Breast epithelium (tissue), 3 donors: ENCODE data around the gene PLIN3.

Experiments used
- CTCF ChIP-seq, 3 donors: fragments of 450-650 bp; IDR thresholded peaks; one replicate each; pipeline ENCODE4 v1.5.1; 2016 to 2017; ENCODE audit warnings: antibody characterized with exemption in 3 of 3, mild to moderate bottlenecking in 3 of 3, moderate library complexity in 3 of 3
- POLR2A ChIP-seq: fragments of 450-650 bp; IDR thresholded peaks from one replicate; pipeline ENCODE4 v1.6.1; 2016; ENCODE audit warnings: antibody characterized with exemption, mild to moderate bottlenecking, moderate library complexity

- no peak for TF ChIP-seq POLR2A
- no peak for TF ChIP-seq CTCF (IDR thresholded peaks at IDR 0.05)
Measured at GRCh38 chr19:4829001-4829712, 38.3 kb downstream of the PLIN3 start.
